GM18502 (cell line): Measurements from ENCODE around the gene MDM2.

Experiments used
- ATAC-seq: cut with Tn5 transposase; IDR thresholded peaks from one replicate; pipeline ENCODE4 v1.9.1; 2021; ENCODE audit warnings: mild to moderate bottlenecking; ENCODE audit not compliant: unreplicated experiment, poor library complexity

MDM2 gene

DNA sequence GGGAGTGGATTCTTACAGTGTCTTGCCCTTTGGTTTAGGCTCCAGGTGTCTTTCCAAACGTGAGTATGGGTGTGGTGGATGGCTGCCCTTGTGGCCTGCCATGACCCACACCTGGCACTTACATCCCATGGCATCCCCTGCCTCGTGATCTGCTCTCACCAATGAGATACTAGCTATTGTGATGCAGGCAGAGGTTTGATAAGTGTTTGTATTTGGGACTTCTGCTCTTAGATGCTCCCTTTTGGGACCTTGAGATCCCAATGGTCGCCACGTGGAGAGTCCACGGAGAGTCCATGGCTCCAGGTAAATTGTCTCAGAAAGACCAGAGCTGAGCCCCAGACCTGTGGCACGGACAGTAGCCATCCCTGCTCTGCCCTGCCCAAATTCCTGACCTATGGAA lies 62.5 kb downstream of the MDM2 start:
- no peak for ATAC-seq

GRCh38 chr12:68871396-68871795 lies 63.4 kb downstream of the MDM2 start:
- ATAC-seq = no peak

DNA sequence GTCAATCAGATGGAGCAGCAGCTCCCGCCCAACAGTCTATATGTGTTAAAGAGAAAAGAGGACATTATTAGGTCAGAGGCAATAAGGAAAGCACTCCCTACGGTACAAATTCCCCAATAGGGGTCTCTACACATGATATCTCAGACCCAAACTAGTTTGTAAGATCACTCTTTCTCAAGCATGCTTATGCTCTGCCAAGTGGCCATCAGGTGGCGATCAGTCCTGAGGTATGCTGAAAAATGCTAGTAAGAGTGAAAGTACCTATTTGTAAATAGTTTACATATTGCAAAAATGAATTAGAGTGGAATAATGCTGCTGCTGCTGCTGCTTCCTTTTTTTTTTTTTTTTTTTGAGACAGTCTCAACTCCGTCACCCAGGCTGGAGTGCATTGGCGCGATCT lies 63.9 kb downstream of the MDM2 start:
- ATAC-seq = no peak

DNA sequence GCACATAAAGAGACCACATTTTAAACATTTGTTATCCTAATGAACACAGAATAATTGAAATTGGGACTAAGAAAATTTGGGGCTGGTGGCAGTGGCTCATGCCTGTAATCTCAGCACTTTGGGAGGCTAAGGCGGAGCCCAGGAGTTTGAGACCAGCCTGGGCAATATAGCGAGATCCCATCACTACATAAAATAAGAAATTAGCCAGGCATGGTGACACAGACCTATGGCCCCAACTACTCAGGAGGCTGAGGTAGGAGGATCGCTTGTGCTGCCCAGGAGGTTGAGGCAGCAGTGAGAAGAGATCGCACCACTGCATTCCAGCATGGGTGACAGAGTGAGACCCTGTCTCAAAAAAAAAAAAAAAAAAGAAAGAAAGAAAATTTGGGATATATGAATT lies 65.3 kb downstream of the MDM2 start:
- no peak for ATAC-seq

DNA sequence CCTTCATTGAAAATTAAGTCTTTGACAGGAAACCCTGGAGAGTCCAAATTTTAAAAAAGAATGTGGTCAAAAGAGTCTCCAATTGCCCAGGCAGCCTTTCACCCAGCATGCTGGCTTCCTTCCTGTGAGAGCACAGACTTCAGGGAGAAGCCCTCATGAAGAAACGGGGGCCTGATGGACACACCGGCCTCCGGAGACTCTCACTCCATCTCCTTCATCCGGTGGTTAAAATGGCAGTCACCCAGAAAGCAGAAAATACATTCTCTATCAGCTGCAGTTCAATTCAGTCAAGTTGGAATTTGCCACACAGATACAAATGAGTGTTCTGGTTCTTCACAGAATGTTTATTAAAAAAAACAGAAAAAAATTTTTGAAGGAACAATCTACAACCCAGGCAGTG lies 68.5 kb downstream of the MDM2 start:
- ATAC-seq = no peak

GRCh38 chr12:68877583-68877982 lies 69.6 kb downstream of the MDM2 start:
- no peak for ATAC-seq

DNA sequence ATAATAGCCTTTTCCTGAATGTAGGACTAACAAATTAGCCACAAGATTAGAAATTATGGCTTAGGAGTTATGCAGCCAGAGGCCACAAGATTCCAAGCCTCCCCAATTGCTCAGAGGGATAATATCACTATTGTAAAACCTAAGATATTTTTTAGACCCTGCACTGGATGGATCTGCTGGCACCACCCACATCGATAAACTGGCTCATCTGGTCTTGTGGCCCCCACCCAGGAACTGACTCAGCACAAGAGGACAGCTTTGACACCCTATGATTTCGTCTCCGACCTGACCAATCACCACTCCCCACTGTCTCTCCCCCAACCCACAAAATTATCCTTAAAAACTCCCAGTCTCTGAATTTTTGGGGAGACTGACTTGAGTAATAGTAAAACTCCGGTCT lies 70.3 kb downstream of the MDM2 start:
- no peak for ATAC-seq

GRCh38 chr12:68878846-68879245 lies 70.9 kb downstream of the MDM2 start:
- no peak for ATAC-seq

GRCh38 chr12:68880660-68881325 lies 72.8 kb downstream of the MDM2 start:
- no peak for ATAC-seq

DNA sequence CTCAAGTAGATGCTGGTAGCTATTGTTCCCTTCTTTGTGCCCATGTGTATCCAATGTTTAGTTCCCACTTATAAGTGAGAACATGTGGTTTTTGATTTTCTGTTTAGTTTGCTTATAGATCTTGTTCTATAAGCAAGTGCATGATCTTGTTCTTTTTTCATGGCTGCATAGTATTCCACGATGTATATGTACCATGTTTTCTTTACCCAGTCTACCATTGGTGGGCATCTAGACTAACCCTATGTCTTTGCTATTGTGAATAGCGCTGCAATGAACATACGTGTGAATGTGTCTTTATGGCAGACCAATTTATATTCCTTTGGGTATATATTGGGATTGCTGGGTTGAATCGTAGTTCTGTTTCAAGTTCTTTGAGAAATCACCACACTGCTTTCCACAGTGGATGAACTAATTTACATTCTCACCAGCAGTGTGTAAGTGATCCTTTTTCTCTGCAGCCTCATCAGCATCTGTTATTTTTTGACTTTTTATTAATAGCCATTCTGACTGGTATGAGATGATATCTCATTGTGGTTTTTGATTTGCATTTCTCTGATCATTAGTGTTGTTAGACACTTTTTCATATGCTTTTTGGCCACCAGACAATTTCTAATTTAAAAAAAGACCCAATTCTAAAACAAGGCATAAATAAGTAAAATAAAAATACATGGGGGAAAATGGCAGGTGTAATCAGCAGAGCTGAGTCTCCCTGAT lies 74.4 kb downstream of the MDM2 start:
- ATAC-seq = no peak

DNA sequence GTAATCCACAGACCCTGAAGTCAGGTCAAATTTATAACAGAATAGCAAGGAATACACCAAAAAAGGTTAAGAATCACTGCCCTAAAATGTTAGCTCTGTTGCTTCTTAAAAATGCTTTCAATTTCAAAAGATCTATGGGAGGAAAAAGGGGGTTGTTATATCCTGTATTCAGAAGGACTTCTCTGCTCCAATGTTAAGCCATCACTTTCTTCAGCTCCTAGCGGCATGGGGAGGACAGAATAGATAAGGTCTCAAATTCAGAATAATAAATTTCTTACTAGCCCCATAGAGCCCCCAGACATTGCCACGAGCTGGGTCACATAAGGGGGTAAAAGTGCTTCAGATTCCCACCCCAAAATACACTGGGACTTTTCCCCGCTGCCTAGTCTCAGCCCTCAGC lies 75.2 kb downstream of the MDM2 start:
- ATAC-seq = no peak

DNA sequence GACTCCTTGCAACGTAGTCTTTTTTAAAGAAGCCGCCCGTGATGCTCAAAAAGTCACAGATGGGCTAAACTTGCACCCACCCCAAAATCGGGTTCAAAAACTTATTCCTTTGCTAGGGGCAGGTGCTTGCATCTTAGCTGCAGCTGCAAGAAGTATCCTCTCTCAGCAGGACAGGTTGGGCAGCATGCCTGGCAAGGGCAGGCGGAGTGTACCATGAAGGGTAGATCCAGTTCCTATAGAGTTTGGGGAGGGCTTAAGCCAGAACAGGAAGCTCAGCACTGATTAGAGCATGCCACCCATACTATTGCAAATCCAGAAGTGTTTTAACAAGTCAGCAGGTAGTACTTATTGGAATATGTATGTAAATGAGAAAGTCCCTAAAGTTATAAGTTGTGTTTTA lies 76.3 kb downstream of the MDM2 start:
- ATAC-seq = no peak

GRCh38 chr12:68885381-68885780 lies 77.4 kb downstream of the MDM2 start:
- ATAC-seq = no peak

DNA sequence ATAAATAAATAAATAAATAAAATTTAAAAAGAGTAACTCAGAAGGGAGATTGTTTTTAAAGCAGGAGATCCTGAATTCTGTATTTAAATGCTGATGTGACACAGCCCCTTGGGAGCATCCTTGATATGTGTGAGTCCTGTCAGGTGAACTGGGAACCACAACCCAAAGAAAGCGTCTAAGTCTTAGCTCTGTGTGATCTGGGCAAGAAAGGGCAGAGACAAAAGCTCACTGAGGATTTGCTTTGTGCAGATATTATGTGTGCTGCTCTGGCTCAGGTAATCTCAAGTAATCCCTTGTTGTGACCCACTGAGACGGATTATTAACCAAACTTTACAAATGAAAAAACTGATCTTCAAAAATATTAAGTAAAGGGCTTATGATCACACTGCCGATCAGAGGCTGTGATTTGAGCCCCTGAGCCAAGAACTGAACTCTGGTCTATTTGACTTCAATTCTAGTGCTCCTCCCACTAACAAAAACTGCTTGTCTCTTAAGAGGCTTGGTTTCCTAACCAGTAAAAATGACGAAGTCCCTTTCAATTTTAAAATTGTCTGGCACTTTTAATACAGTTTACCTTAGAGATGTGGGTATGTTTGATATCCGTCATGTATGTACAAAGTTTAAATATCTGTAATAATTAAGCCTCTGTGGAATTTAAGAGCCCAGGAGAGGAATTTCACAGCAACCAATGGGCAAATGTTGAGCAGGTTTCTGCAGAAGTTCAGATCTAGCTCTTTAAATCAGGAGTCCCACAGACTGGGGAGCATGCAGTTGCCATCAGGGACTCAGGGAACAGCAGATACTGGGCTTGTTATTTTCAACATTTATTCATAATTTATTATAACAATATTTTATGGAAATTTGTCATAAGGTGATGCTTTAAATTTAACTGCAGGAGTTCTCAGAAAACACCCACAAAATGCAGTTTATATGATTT lies 78.9 kb downstream of the MDM2 start:
- ATAC-seq = no peak

- ATAC-seq = no peak
These were observed 79.7 kb downstream of the MDM2 start for GRCh38 chr12:68887641-68888040.

GRCh38 chr12:68888243-68888642 lies 80.3 kb downstream of the MDM2 start:
- no peak for ATAC-seq

DNA sequence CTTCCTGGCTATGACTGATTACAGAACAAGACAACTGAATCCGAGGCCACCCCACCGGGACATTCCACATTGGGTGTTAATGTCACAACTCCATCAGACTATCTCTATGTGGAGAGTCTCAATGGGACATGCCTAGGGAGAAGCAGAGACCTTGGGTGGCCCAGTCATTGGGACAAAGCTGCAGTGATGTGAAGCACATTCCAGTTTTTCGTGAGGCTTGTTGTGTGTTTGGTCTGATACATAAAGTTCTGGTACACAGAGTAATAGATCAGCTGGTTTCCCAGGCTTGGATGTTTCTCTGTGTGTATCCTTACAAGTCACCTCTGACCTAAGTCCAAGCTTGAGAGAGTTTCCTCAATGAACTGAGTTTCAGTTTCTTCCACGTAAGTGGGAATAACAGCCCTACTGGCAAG lies 82.7 kb downstream of the MDM2 start:
- ATAC-seq = no peak

DNA sequence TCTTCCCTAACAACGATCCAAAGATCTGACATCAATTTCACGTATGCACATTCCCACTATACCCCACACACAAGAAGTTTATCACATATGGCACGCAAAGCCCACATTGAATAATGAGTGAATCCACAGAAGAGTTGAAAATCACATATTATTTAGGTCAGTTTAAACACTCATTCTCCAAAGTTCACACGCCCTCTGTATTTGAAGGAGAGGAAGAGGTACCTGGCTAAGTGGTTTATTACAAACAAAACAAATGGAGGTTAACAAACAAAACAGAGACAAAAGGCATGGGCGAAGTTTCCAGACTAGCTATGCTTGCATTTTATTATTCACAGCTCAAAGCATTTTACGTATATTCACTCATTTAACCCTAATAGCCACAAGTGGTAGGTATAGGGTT lies 83.2 kb downstream of the MDM2 start:
- no peak for ATAC-seq

DNA sequence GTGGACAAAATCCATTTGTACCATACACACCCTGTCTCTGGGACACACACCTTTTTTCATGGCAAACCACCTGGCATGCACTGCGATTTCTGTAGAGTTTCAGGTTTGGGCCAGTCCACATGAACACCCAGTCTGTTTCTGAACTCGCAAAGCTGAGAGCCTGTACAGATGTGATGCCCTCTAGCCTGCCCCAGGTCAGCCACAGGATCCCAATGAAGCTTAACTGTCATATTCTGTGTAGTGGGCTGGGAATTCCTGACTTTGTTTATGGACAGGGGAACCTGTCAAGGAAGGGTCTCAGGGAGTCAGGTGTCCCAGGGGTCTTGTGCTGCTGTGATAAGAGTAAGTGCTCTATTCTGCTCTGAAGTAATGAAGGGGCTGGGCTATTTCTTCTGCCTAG lies 85.2 kb downstream of the MDM2 start:
- no peak for ATAC-seq

GRCh38 chr12:68893741-68894140 lies 85.8 kb downstream of the MDM2 start:
- ATAC-seq = no peak

GRCh38 chr12:68894276-68894855 lies 86.4 kb downstream of the MDM2 start:
- ATAC-seq = no peak
